A549 treated with AZD2906 at 1 μM for 4 hours (cell line): ENCODE data around the gene GHRL. TPM values are rescaled to one million over a fixed set of nuclear protein-coding genes. Genes with fewer than 3 reads are reported as not detected.

Experiments
- total RNA-seq: library from RNA; stranded (reverse); fragments of 200-300 nt; extraction: Qiagen RNA extraction; gene quantifications from 5 replicates; pipeline ENCODE4 v1.2.3, GENCODE V29; 2022

GHRL gene
- total RNA-seq = not detected in 5 replicates

GRCh38 chr3:10292505-10293419 is at the start of gene GHRL:
Gene GHRL, minus strand, starts transcription at chr3:10292947. Its CDS starts 2,767 bp downstream, at chr3:10290180.

GRCh38 chr3:10248184-10248983 is 44.4 kb downstream of the GHRL start, which contains the start of gene TATDN2:
Gene TATDN2, plus strand, starts transcription at chr3:10248459. Its CDS starts 742 bp downstream, at chr3:10249201.

Other genes starting within 250 kb of the GHRL start
- gene FANCD2OS, start 184.7 kb downstream of the GHRL start, total RNA-seq = not detected in 5 replicates
- 158 to 174 TPM (median 167 TPM) in 5 replicates for gene BRK1, start 177.3 kb downstream of the GHRL start, total RNA-seq
- 27.2 to 30.2 TPM (median 29.0 TPM) in 5 replicates for gene VHL, start 151.2 kb downstream of the GHRL start, total RNA-seq
- gene IRAK2, start 128.0 kb downstream of the GHRL start, total RNA-seq = 10.5 to 14.4 TPM (median 12.8 TPM) in 5 replicates
- gene TATDN2, start 44.5 kb downstream of the GHRL start, total RNA-seq = 29.1 to 36.9 TPM (median 31.7 TPM) in 5 replicates
- gene SEC13, start 28.2 kb upstream of the GHRL start, total RNA-seq = 217 to 226 TPM (median 218 TPM) in 5 replicates
- 0.06 to 0.14 TPM (median 0.09 TPM) in 5 replicates for gene ATP2B2, start 212.6 kb upstream of the GHRL start, total RNA-seq